ENCODE data around the gene OR6K6.

The OR6K6 gene

DNA sequence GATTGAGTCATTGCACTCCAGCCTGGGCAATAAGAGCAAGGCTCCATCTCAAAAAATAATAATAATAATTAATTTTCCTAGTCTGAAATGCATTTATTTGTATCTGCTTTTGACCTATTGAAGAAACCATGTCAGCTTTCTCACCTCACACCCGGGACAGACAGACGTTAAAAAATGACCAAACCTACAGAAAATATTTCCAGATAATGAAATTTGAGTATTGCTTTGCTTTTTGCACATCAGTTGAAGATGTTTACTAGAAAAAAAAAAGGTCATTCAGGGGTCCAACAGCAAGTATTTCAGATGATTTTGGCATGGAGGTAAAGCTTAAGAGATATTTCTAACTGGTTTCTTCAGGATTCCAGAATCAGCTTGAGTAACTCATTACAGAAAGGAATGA is at the start of gene OR6K6:
OR6K6 (plus strand) TSS at position 301 of the 400 bp plus-strand sequence. CDS start 168 bp downstream, outside the sequence.
- DNase-seq = no peak

GRCh38 chr1:158706096-158706495 is 48.4 kb upstream of the OR6K6 start:
- no peak for DNase-seq

GRCh38 chr1:158711098-158711497 is 43.4 kb upstream of the OR6K6 start:
- no peak for DNase-seq

- DNase-seq = no peak
Observed at GRCh38 chr1:158714754-158715153, 39.8 kb upstream of the OR6K6 start.

- no peak for DNase-seq
Observed at GRCh38 chr1:158716335-158716734, 38.2 kb upstream of the OR6K6 start.

DNA sequence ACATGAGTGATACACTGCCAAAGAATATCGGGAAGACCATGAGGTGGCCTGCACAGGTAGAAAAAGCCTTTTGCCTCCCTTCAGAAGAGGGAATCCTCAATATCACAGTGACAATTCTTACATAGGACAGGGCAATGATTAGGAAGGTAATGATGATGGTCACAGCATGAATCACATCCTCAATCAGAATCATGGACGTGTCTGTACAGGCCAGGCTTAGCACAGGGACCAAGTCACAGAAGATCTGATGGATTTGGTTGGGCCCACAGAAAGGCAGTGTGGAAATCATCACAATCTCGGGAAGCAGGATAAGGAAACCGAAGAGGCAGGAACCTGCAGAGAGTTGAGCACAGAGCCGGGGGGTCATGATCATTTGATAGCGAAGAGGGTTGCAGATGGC is 37.2 kb upstream of the OR6K6 start:
- DNase-seq = no peak

- no peak for DNase-seq
Observed at GRCh38 chr1:158719664-158720063, 34.9 kb upstream of the OR6K6 start.

GRCh38 chr1:158720620-158721019 is 33.9 kb upstream of the OR6K6 start, which contains the start of gene OR6K3:
Gene OR6K3, minus strand, starts transcription at chr1:158720720. Its CDS starts 2,605 bp downstream, at chr1:158718115.
- no peak for DNase-seq

DNA sequence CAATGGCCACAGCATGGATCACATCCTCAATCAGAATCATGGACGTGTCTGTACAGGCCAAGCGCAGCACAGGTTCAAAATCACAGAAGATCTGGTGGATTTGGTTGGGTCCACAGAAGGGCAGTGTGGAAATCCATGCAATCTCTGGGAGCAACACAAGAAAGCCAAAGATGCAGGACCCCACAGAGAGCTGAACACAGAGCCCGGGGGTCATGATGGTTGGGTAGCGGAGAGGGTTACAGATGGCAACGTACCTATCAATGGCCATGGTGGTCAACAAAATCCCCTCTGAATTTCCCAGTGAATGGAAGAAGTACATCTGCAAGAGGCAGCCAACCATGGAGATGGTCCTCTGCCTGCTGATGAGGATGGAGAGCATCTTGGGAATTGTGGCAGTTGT is 30.1 kb upstream of the OR6K6 start:
- no peak for DNase-seq

- DNase-seq = no peak
Observed at GRCh38 chr1:158728510-158729225, 25.9 kb upstream of the OR6K6 start.

DNA sequence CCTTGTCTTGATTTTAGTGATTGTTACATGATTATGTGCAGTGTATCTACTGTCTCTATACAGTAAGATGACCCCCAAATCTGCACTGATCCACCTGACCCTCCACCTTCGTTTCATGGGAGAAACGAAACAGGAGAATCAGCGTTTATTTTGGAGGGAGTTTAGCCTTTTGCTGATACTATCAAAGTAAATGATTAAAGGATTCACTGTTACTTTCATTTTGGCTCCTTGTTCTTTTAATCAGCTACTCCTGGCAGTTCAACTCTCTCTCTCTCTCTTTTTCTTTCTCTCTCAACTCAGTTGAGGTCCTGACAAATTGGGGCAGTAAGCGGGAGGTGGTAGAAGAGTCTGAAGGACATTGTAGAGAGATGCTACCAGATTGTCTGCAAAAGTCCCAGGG is 24.1 kb upstream of the OR6K6 start:
- DNase-seq = no peak

DNA sequence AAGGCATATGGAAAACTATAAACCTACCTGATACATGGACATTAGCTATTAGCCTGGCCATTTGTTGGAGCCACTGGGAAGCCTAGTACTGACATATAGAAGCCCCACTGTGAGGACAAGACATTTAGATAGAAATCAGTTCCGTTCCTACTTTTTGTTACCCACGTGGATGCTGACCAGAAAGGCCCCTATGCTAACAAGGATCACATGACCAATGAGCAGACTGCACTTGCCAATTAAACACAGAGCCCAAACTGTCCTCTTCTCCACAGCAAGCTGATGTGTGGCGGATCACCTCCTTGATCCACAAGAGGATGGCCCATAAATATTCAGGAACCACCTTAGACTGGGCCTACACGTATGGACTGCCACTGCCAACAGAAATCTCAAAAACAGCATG is 22.8 kb upstream of the OR6K6 start:
- no peak for DNase-seq

GRCh38 chr1:158732524-158732923 is 22.0 kb upstream of the OR6K6 start:
- DNase-seq = no peak

DNA sequence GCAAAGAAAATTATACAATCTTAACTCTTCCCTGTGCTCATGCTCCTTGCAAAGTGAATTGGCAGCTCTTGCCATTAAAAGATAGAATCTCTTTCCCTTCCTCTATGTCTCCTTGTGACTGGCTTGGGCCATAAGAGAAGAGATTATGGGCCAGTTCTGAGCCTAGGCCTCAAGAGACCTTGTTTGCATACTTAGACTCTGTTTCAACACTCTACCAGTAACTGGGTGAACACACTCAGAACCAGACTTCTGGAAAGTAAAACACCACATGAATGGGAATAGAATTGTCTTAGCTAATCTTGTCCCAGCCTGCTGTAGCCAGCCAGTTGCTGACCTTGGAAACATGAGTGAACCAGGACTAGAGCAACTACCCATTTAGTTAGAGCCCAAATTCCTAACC is 18.7 kb upstream of the OR6K6 start:
- no peak for DNase-seq

- no peak for DNase-seq
Observed at GRCh38 chr1:158752155-158752712, 2.3 kb upstream of the OR6K6 start.

DNA sequence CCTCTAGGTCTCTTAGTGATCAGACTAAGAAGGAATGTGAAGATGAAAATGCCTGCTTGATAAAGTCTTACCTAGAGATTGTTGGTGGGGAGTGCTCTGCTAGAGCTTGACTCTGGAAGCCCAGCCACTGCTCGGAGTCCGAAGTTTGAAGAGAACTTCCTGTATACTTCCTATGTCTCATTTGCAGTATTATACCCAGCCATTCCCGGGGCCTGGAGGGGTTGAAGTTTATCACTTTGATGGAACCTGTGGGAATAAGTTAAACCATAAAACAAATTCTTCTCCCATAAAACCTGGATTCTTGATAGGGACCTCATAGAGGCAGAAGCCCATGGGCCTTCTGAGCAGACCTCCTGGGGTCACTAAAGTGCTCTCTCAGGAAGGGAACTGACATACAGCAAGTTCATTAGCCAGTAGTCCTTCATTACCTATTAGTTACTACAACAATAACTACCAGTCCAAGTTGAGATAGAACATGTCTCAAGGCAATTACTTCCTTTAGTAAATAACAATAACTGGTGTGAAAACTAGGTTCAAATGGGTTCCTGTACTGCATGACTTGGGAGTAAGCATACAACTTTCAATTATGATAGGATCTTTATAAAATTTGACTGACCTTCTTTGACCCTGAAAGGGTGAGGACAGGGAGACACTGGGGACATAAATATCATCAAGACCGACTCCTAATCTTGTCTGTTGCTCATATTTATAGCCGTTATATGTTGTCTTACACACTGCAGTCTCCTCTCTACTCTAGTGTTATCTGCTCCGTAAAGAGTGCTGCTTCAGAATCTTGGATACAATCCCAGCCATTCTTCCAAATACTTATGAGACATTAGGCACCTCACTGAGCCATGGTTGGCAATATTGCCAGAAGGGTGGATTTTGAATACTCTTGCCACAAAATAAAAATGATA is 17.7 kb downstream of the OR6K6 start, which contains the start of gene OR6N1:
OR6N1 (minus strand) TSS at position 246 of the 917 bp plus-strand sequence. CDS start 5,513 bp downstream, outside the sequence.
- DNase-seq = no peak

DNA sequence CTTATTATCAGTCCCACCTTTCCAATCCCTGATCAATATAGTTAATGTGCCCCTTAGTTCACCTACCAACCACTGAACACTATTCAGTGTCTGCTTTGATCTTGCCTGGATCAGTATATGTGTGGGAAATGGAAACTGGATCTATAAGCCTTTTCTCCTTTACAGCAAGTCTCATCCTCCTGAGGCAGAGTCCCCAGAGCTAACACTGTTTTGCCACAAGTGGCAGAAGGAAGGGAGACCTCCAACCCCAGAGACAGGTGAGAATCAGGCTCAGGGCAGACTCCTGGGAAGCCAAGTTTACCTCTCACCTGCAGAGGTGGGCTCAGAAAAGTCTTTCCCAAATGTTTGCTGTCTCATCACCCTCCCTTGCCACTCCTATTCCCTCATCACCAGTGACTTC is 26.6 kb downstream of the OR6K6 start, which contains the start of gene OR6N2:
OR6N2 (minus strand) TSS at position 101 of the 400 bp plus-strand sequence. CDS start 3,569 bp downstream, outside the sequence.
- DNase-seq = no peak

DNA sequence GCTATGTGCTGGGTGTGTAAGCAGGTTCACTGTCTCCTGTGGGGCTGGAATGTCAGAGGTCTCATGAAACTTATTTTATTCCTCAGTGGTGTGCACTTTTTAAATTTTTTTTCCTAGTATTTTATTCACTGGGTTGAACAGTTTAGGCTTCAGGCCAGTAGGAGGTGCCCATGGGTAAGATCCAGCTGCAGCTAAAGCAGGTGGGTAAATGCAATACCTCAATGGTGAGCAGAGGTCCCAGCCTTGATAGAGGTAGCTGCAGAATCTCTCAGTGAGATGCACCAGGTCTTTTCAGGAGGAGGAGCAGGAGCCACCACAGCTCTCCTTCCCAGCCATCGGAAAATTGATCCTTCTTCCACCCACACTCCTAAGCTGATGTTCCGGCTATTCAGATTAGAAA is 39.1 kb downstream of the OR6K6 start:
- DNase-seq = no peak

DNA sequence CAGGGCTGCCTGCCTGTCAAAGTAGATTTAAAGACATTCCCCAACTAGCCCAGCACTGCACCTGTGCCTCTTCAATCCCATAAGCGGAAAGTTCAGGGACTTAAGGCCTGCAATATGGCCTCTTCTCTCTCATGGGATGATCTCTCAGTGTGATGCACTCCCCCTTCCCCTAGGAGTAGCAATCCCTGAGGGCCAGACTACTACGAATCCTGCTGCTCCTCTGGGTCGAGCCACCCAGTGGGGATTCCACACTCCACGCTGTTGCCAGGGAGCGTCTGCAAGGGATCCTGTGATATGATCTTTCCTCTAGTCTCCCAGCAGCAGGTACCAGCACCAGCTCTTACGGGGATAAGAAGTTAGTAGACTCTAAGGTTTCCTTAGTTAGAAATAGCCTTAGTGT is 39.7 kb downstream of the OR6K6 start:
- DNase-seq = no peak

GRCh38 chr1:158798531-158798930 is 44.0 kb downstream of the OR6K6 start:
- DNase-seq = no peak

- DNase-seq = no peak
Observed at GRCh38 chr1:158799689-158800088, 45.2 kb downstream of the OR6K6 start.

DNA sequence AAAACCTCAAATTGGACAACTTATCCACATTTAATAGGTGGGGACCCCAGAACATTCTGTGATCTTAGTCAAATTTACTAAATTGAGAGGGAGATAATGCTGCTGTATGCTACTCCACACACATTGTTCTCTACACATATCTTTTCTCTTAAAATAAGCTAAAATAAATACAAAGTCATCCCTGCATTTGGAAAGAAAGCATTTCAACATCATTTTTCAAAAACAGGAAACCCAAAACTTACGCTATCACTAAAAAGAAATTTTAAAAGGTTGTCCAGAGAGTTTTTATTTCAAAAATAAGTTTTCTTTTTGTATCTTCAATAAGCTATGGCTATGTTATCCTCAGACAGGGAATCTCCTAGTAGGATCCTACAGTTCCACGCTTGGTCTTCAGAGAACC is 46.0 kb downstream of the OR6K6 start:
- DNase-seq = no peak

GRCh38 chr1:158801396-158801795 is 46.9 kb downstream of the OR6K6 start:
- DNase-seq = no peak
